IMR-90 (cell line): ENCODE measurements around the gene CASQ1.

Experiments
- BHLHE40 ChIP-seq: fragments of 150-350 bp; IDR thresholded peaks from 2 replicates; pipeline ENCODE4 v1.6.1; 2016; ENCODE audit warnings: mild to moderate bottlenecking, low read depth, low read length
- FOS ChIP-seq: fragments of 150-350 bp; IDR thresholded peaks from 2 replicates; pipeline ENCODE4 v1.6.1; 2016; ENCODE audit warnings: low read depth, low read length
- MAFK ChIP-seq: IDR thresholded peaks from 2 replicates; pipeline ENCODE4 v1.6.1; 2012; ENCODE audit warnings: low read depth, low read length, improper control_type of control experiment
- MAZ ChIP-seq: IDR thresholded peaks from 2 replicates; pipeline ENCODE4 v1.6.1; 2012; ENCODE audit warnings: low read depth, mild to moderate bottlenecking, low read length, improper control_type of control experiment, moderate library complexity, borderline replicate concordance
- POLR2A ChIP-seq: IDR thresholded peaks from 2 replicates; pipeline ENCODE4 v1.6.1; 2012; ENCODE audit warnings: mild to moderate bottlenecking, low read depth, low read length
- RAD21 ChIP-seq: IDR thresholded peaks from 2 replicates; pipeline ENCODE4 v1.6.1; 2012; ENCODE audit warnings: low read length, improper control_type of control experiment
- RCOR1 ChIP-seq: IDR thresholded peaks from 2 replicates; pipeline ENCODE4 v1.6.1; 2012; ENCODE audit warnings: mild to moderate bottlenecking, low read length, improper control_type of control experiment; ENCODE audit not compliant: insufficient replicate concordance
- RFX5 ChIP-seq: IDR thresholded peaks from 2 replicates; pipeline ENCODE4 v1.8.0; 2012; ENCODE audit warnings: low read depth, mild to moderate bottlenecking, low read length, moderate library complexity
- SMC3 ChIP-seq: fragments of 150-350 bp; IDR thresholded peaks from 2 replicates; pipeline ENCODE4 v1.6.1; 2016; ENCODE audit warnings: low read depth, mild to moderate bottlenecking, antibody characterized with exemption, low read length, moderate library complexity
- TF ChIP-seq, protein P1 (sequence below): conservative IDR thresholded peaks from 2 replicates; pipeline ENCODE4 v1.5.1; 2012; ENCODE audit warnings: mild to moderate bottlenecking, low read depth, low read length, improper control_type of control experiment
- TF ChIP-seq, protein P2 (sequence below): fragments of 150-350 bp; IDR thresholded peaks from 2 replicates; pipeline ENCODE4 v1.6.1; 2016; ENCODE audit warnings: low read depth, mild to moderate bottlenecking, low read length, moderate library complexity, borderline replicate concordance

DNA sequence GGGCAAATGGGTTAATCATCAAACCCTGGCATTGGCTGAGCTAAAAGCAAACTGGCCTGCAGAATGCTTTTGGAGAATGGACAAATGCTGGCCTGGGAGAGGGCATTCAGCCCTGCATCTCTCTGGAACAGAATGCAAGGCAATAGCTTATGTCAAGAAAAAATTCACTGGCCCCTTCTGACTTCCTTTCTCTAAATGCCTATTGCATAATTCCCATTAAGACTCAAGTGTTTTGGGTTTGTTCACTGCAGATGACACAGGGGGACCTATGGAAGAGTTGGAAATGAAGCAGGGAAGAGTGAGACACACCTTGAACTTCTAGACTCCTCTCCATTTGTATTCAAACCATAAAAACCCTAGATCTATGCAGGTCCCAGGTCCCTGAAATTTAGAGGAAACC, 30.7 kb downstream of the CASQ1 start:
- no peak for TF ChIP-seq SMC3
- TF ChIP-seq, protein P1, sequence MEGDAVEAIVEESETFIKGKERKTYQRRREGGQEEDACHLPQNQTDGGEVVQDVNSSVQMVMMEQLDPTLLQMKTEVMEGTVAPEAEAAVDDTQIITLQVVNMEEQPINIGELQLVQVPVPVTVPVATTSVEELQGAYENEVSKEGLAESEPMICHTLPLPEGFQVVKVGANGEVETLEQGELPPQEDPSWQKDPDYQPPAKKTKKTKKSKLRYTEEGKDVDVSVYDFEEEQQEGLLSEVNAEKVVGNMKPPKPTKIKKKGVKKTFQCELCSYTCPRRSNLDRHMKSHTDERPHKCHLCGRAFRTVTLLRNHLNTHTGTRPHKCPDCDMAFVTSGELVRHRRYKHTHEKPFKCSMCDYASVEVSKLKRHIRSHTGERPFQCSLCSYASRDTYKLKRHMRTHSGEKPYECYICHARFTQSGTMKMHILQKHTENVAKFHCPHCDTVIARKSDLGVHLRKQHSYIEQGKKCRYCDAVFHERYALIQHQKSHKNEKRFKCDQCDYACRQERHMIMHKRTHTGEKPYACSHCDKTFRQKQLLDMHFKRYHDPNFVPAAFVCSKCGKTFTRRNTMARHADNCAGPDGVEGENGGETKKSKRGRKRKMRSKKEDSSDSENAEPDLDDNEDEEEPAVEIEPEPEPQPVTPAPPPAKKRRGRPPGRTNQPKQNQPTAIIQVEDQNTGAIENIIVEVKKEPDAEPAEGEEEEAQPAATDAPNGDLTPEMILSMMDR, result no peak
- TF ChIP-seq RAD21, result no peak
- TF ChIP-seq RFX5, result no peak
- TF ChIP-seq MAZ, result no peak
- TF ChIP-seq POLR2A, result no peak
- TF ChIP-seq RCOR1, result no peak
- TF ChIP-seq, protein P2, sequence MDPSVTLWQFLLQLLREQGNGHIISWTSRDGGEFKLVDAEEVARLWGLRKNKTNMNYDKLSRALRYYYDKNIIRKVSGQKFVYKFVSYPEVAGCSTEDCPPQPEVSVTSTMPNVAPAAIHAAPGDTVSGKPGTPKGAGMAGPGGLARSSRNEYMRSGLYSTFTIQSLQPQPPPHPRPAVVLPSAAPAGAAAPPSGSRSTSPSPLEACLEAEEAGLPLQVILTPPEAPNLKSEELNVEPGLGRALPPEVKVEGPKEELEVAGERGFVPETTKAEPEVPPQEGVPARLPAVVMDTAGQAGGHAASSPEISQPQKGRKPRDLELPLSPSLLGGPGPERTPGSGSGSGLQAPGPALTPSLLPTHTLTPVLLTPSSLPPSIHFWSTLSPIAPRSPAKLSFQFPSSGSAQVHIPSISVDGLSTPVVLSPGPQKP, result no peak
- TF ChIP-seq BHLHE40, result no peak
- TF ChIP-seq FOS, result no peak
- TF ChIP-seq MAFK, result no peak
